Gastrocnemius medialis (tissue), 4 donors: ENCODE measurements around the gene INPP4A.

Source experiments
- CTCF ChIP-seq, 5 experiments: fragments of 450-650 bp in 3 of 5; fragments of 200-600 bp in 2 of 5; sonication (generic) in 2 of 5; IDR thresholded peaks in 4 of 5; conservative IDR thresholded peaks in 1 of 5; 1 replicate in 4 of 5; 2 replicates in 1 of 5; pipeline ENCODE4 v1.5.1; 2016 to 2019; ENCODE audit warnings: antibody characterized with exemption in 5 of 5, mild to moderate bottlenecking in 3 of 5, moderate library complexity in 3 of 5
- POLR2A ChIP-seq, 2 donors: fragments of 450-650 bp; IDR thresholded peaks; one replicate each; pipeline ENCODE4 v1.6.1; 2017; ENCODE audit warnings: antibody characterized with exemption in 2 of 2, mild to moderate bottlenecking in 2 of 2, moderate library complexity in 2 of 2

GRCh38 chr2:98474979-98475632, 30.4 kb downstream of the INPP4A start:
- TF ChIP-seq CTCF (IDR thresholded peaks at IDR 0.05 in 4 of 5, conservative IDR thresholded peaks at IDR 0.05 in 1 of 5) = no peak
- no peak for TF ChIP-seq POLR2A (IDR thresholded peaks at IDR 0.05)
